Neural cell (in vitro differentiated cells): ENCODE data around the gene KCNMB2.

Source experiments
- CTCF ChIP-seq: fragments of 450-650 bp; IDR thresholded peaks from 2 replicates; pipeline ENCODE4 v1.5.1; 2014; ENCODE audit warnings: antibody characterized with exemption, mild to moderate bottlenecking, moderate library complexity; ENCODE audit not compliant: poor library complexity, severe bottlenecking
- EP300 ChIP-seq: fragments of 450-650 bp; conservative IDR thresholded peaks from 2 replicates; pipeline ENCODE4 v1.6.1; 2014; ENCODE audit warnings: antibody characterized with exemption, mild to moderate bottlenecking, moderate library complexity; ENCODE audit not compliant: poor library complexity, severe bottlenecking
- EZH2 ChIP-seq: fragments of 200-600, 300-800 bp; shearing (Covaris generic), sonication (generic); IDR thresholded peaks from 2 replicates; pipeline ENCODE4 v1.6.1; 2014; ENCODE audit warnings: antibody characterized with exemption, low read length, borderline replicate concordance, mild to moderate bottlenecking; ENCODE audit not compliant: insufficient read depth, poor library complexity, severe bottlenecking
- REST ChIP-seq: IDR thresholded peaks from 2 replicates; pipeline ENCODE4 v1.6.1; 2012; ENCODE audit warnings: borderline replicate concordance
- TAF1 ChIP-seq: IDR thresholded peaks from 2 replicates; pipeline ENCODE4 v1.6.1; 2012; ENCODE audit warnings: low read depth

- TF ChIP-seq CTCF (no peak), TAF1 (no peak), REST (no peak), EP300 (no peak), EZH2 (no peak)
These were observed 122.6 kb downstream of the KCNMB2 start for GRCh38 chr3:178658694-178659325.
